ENCODE measurements around the gene JPH2.

The JPH2 gene

DNA sequence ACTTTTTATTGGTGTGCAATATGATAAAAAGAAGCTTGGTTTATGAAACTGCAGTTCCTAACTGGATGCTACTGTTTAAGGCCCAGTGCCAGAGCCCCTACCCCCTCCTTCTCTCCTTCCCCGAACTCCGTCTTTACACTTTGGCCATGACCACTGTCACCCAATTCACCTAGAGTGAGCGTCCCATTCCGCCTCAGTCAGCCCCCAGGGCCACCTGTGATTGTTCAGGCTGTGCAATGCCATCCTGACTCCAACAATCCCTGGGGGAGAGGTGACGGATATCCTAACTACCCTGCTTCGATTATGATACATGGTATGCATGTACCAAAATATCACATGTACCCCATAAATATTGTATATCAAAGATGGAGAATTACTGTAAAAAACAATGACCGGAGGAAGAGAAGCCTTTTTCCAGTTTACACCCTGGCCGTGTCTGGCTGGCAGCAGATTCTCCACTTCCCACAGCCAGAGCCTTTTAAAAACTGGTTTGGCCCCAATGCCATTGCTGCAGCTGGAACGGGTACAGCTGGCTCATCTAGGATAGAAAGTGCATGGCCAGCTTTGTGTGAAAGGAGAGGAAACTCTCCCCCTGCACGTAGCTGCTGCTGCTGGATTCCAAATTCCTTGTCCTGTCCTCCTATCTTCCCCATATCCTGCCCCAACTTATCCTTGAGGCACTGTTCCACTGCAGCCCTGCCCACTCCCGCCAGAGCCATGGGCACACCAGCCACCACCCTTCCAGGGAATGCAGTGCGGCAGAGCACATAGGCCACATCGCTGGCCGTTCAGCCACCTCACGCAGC lies 99.7 kb downstream of the JPH2 start:
- no peak for ATAC-seq
- TF ChIP-seq, protein P1, sequence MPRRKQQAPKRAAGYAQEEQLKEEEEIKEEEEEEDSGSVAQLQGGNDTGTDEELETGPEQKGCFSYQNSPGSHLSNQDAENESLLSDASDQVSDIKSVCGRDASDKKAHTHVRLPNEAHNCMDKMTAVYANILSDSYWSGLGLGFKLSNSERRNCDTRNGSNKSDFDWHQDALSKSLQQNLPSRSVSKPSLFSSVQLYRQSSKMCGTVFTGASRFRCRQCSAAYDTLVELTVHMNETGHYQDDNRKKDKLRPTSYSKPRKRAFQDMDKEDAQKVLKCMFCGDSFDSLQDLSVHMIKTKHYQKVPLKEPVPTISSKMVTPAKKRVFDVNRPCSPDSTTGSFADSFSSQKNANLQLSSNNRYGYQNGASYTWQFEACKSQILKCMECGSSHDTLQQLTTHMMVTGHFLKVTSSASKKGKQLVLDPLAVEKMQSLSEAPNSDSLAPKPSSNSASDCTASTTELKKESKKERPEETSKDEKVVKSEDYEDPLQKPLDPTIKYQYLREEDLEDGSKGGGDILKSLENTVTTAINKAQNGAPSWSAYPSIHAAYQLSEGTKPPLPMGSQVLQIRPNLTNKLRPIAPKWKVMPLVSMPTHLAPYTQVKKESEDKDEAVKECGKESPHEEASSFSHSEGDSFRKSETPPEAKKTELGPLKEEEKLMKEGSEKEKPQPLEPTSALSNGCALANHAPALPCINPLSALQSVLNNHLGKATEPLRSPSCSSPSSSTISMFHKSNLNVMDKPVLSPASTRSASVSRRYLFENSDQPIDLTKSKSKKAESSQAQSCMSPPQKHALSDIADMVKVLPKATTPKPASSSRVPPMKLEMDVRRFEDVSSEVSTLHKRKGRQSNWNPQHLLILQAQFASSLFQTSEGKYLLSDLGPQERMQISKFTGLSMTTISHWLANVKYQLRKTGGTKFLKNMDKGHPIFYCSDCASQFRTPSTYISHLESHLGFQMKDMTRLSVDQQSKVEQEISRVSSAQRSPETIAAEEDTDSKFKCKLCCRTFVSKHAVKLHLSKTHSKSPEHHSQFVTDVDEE (CRISPR knock-in tag; IDR thresholded peaks at IDR 0.05): no peak
- no peak for TF ChIP-seq RARB (CRISPR knock-in tag; IDR thresholded peaks at IDR 0.05)
- no peak for TF ChIP-seq CSDC2 (CRISPR knock-in tag; IDR thresholded peaks at IDR 0.05)

DNA sequence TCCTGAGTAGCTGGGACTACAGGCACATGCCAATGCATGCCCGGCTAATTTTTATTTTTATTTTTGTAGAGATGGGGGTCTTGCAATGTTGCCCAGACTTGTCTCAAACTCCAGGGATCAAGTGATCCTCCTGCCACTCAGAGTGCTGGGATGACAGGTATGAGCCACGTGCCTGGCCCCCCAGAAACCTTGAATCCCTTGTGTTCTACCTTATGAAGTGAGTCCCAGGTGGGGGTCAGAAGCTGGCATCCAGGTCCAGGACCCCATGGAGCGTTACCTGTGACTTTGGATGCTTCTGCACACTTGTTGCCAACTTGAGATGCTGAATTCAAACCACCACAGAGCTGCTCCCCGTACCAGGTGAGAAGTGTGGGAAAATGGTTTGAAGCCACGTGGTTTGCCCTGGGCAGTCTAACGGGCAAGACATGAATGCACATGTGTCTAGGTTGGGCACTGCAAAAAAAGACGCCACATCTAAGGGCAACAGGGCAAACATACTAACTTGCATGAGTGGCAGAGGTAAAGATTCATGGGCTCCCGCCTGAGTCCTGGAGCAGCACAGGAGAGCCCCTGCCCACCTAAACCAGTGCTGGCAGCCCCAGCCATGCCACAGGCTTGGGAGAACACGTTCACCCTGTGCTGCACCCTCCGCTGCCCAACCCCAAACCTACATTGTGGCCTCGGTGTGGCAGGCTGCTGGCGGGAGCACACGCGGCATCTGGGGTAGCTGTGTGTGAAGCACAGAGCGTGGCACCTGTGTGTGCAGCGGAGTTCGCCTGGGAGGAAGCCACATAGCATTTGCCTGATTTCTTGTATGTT lies 101.2 kb downstream of the JPH2 start:
- no peak for ATAC-seq

More for the DNA sequence above, 101.2 kb downstream of the JPH2 start:
- TF ChIP-seq ARNTL (CRISPR knock-in tag; IDR thresholded peaks at IDR 0.05; ENCODE audit: borderline replicate concordance, low read depth) (no peak), PATZ1 (CRISPR knock-in tag; IDR thresholded peaks at IDR 0.05; ENCODE audit: borderline replicate concordance) (no peak), ZNF8 (CRISPR knock-in tag; IDR thresholded peaks at IDR 0.05) (no peak), TCF4 (CRISPR knock-in tag; IDR thresholded peaks at IDR 0.05; ENCODE audit: borderline replicate concordance) (no peak), RARB (CRISPR knock-in tag; IDR thresholded peaks at IDR 0.05) (no peak), ZNF565 (CRISPR knock-in tag; conservative IDR thresholded peaks at IDR 0.05; ENCODE audit: low read depth) (no peak), CREB5 (CRISPR knock-in tag; IDR thresholded peaks at IDR 0.05; ENCODE audit: low read depth) (no peak), PPARA (CRISPR knock-in tag; IDR thresholded peaks at IDR 0.05; ENCODE audit: borderline replicate concordance) (no peak), BACH2 (CRISPR knock-in tag; IDR thresholded peaks at IDR 0.05; ENCODE audit: borderline replicate concordance) (no peak), GLIS3 (CRISPR knock-in tag; IDR thresholded peaks at IDR 0.05) (no peak), ZFP3 (CRISPR knock-in tag; IDR thresholded peaks at IDR 0.05) (no peak), ZNF70 (CRISPR knock-in tag; IDR thresholded peaks at IDR 0.05) (no peak), ZC3H10 (CRISPR knock-in tag; IDR thresholded peaks at IDR 0.05) (no peak)
- TF ChIP-seq, protein P1 (CRISPR knock-in tag; IDR thresholded peaks at IDR 0.05): no peak
- TF ChIP-seq, protein P2, sequence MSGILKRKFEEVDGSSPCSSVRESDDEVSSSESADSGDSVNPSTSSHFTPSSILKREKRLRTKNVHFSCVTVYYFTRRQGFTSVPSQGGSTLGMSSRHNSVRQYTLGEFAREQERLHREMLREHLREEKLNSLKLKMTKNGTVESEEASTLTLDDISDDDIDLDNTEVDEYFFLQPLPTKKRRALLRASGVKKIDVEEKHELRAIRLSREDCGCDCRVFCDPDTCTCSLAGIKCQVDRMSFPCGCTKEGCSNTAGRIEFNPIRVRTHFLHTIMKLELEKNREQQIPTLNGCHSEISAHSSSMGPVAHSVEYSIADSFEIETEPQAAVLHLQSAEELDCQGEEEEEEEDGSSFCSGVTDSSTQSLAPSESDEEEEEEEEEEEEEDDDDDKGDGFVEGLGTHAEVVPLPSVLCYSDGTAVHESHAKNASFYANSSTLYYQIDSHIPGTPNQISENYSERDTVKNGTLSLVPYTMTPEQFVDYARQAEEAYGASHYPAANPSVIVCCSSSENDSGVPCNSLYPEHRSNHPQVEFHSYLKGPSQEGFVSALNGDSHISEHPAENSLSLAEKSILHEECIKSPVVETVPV (CRISPR knock-in tag; IDR thresholded peaks at IDR 0.05): no peak
